ENCODE data around the gene CIART. TPM values are rescaled to one million over a fixed set of nuclear protein-coding genes. Genes with fewer than 3 reads are reported as not detected.

The CIART gene
- total RNA-seq, 4 donors from 2014 or later: 0.75 to 5.5 (median 2.2) TPM

DNA sequence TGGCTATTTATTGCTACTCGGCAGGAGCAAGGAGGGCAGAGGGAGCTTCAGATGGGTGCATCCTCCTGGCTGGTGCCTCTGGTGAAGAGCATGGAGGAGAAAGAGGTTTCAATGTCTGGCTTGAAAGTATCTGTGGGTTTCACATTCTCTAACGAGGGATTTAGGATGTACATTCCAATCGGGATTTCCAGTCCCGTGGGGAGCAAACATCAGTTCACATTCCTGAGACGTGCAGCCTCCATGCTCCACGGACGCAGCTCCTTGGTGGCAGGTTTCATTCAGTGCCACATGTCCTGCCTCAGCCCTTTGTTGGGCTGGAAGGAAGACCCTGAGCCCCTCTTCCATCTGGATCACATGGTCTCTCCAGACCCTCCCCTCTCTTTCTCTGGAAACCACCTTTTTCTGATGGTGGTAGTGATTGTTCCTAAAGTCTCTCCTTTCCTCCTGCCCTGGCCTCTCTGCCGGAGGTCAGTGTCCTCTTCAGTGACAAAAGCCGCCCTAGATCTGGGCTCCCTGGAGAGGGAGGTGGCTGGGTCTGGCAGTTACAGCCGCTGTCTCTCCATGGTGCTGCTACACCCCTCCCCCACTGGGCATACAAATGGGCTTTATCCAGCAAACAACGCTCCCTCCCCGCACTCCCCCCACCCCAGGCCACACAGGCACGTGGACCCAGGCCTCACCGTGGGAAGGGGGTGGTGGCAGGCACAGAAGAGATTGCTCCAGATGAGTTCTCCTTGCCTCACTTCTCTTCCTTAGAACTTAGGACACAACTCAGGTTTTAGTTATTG lies 25.6 kb upstream of the CIART start:
- TF ChIP-seq, protein P1, sequence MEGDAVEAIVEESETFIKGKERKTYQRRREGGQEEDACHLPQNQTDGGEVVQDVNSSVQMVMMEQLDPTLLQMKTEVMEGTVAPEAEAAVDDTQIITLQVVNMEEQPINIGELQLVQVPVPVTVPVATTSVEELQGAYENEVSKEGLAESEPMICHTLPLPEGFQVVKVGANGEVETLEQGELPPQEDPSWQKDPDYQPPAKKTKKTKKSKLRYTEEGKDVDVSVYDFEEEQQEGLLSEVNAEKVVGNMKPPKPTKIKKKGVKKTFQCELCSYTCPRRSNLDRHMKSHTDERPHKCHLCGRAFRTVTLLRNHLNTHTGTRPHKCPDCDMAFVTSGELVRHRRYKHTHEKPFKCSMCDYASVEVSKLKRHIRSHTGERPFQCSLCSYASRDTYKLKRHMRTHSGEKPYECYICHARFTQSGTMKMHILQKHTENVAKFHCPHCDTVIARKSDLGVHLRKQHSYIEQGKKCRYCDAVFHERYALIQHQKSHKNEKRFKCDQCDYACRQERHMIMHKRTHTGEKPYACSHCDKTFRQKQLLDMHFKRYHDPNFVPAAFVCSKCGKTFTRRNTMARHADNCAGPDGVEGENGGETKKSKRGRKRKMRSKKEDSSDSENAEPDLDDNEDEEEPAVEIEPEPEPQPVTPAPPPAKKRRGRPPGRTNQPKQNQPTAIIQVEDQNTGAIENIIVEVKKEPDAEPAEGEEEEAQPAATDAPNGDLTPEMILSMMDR (IDR thresholded peaks at IDR 0.05): no peak
- DNase-seq (ENCODE audit: low spot score) (no peak), ATAC-seq (ENCODE audit: low FRiP score) (no peak)

DNA sequence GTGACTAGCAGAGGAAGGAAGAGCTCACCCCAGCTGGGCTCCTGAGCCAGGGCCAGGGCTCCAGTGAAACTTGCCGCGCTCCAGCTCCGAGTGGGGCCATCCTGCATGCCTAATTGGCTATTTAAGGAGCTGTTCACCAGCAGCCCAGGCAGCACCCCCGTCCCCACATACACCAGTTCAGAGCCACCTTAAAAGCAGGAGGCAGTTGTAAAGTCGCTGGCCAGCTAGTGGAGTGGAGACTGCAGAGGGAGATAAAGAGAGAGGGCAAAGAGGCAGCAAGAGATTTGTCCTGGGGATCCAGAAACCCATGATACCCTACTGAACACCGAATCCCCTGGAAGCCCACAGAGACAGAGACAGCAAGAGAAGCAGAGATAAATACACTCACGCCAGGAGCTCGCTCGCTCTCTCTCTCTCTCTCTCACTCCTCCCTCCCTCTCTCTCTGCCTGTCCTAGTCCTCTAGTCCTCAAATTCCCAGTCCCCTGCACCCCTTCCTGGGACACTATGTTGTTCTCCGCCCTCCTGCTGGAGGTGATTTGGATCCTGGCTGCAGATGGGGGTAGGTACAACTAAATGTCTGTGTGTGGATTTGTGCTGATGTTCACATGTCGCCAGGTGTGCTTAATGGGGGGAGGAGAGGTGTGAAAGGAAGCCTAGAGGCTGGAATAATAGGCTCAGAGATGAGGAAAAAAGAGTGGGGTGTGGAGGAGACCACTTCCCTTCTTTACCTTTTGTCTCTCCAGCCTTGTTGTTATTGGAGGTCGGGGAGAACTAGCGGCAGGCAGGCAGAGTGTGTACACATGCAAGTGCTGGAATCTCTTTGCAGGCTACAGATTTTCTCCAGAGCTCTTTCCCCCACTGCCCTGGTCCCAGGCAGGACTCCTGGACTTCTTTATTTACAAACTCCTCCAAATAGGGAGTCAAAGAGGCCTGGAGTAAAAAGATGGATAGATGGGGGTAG lies 24.4 kb upstream of the CIART start, which contains the start of gene CA14:
CA14 (plus strand) TSS at position 151 of the 962 bp plus-strand sequence; CDS start at position 506, 355 bp downstream.
- TF ChIP-seq, protein P1 (IDR thresholded peaks at IDR 0.05): no peak
- ATAC-seq (ENCODE audit: low FRiP score) (no peak), DNase-seq (ENCODE audit: low spot score) (no peak)

DNA sequence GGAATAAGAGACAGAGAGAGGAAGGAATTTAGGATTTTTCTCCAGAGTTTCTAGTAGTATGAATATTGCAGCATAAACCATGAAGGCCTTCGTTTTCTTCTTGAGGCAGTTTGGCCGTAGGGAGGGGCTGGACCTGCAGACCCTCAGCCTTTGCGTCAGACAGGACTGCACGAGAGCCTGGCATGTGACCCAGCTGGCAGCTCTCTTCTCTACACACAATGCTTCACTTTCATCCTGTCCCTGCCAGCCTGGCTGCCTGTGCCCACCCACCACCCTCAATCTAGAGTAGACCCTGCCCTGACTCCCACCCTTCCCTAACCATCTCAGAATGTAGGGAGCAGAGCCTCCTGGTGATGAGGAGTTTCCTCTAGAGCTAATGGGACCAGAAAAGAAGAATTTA lies 23.1 kb upstream of the CIART start:
- no peak for ATAC-seq (ENCODE audit: low FRiP score)
- TF ChIP-seq, protein P1 (IDR thresholded peaks at IDR 0.05): no peak
- no peak for DNase-seq (ENCODE audit: low spot score)

DNA sequence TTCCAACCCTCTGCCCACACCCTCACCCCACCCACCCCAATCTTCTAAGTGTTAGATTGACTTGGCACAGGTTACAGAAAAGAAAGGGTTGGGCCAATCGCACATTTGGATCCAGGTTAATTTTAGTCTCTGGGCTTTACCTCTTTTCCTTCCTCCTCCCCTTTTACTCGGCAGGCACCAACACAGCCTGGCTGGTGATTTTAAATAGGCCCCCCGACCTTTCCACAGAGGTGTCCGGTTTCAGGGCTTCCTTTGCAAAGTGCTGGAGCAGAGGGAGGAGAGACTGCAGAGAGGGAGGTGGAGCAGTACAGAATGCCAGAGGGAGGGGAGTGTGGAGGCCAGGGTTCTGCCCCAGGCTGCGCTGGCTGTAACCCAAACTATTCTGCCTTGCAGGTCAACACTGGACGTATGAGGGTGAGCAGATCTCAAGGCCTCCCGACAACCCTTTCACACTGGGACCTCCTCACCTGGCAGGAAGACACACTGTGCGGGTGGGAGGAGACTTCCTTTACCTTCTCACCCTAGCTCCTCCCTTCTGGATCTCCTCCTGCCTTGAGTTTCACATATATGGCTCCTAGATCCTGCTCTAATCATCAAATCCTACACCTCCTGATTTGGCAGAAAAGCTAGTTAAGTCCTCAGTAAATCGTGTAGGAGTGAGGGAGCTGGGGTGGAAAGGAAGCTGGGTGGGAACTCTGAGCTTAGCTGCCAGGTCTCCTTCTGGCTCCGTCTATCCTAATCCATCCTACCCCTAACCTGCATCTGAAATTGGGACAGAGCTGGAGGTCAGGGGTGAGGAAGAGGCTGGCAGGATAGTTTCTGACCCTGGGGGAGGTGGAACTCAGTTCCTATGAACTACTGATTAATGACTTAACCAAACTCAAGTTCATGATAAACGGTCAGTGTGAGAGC lies 22.3 kb upstream of the CIART start:
- no peak for DNase-seq (ENCODE audit: low spot score)

DNA sequence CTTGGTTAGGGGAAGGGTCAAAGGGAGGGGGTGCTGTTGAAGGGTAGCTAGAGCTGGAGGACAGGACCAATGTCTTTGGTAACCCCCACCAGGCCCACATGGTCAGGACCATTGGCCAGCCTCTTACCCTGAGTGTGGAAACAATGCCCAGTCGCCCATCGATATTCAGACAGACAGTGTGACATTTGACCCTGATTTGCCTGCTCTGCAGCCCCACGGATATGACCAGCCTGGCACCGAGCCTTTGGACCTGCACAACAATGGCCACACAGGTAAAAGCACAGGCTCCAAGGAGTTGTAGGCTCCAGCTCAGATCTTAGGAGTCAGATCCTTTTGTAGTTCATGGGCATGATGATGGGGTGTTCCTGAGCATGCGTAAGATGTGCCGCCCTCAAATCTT lies 21.0 kb upstream of the CIART start:
- DNase-seq (ENCODE audit: low spot score): no peak
- TF ChIP-seq, protein P1 (IDR thresholded peaks at IDR 0.05): no peak
- ATAC-seq (ENCODE audit: low FRiP score): no peak

More for the DNA sequence above, 22.3 kb upstream of the CIART start:
- ATAC-seq (ENCODE audit: low FRiP score): peak; percentile 80
- TF ChIP-seq, protein P1 (IDR thresholded peaks at IDR 0.05): no peak

Measured in omental fat pad (tissue), 4 donors.